Activated CD4-positive, alpha-beta T cell treated with anti-CD3 and anti-CD28 coated beads, Interleukin-2, amount 50 U/mL, for 1 hour (primary cell): Measurements from ENCODE around the gene CBFA2T3.
"Not testable (repeated sequence)": the region's sequence is repeated elsewhere in the genome, so short reads cannot be mapped to it uniquely, and the experiment has no call there.

Experiments
- DNase-seq: peaks from one replicate; pipeline ENCODE4 v3.0.0-alpha.2; 2020

CBFA2T3 gene

GRCh38 chr16:89011909-89012621 is 35.1 kb upstream of the CBFA2T3 start:
- DNase-seq: no peak

GRCh38 chr16:89010210-89010925 is 33.4 kb upstream of the CBFA2T3 start:
- DNase-seq: no peak

- peak; percentile 33 for DNase-seq
Measured at GRCh38 chr16:89009343-89010209, 32.6 kb upstream of the CBFA2T3 start.

GRCh38 chr16:89008796-89009195 is 31.8 kb upstream of the CBFA2T3 start:
- DNase-seq: not testable (repeated sequence)

GRCh38 chr16:89007371-89008249 is 30.6 kb upstream of the CBFA2T3 start:
- DNase-seq: no peak

GRCh38 chr16:89006036-89006752 is 29.2 kb upstream of the CBFA2T3 start:
- no peak for DNase-seq

GRCh38 chr16:89005201-89006035 is 28.4 kb upstream of the CBFA2T3 start:
- no peak for DNase-seq

GRCh38 chr16:89004209-89004831 is 27.3 kb upstream of the CBFA2T3 start:
- DNase-seq: no peak

GRCh38 chr16:89003831-89004208 is 26.8 kb upstream of the CBFA2T3 start:
- DNase-seq: no peak

- no peak for DNase-seq
Measured at GRCh38 chr16:89002851-89003830, 26.1 kb upstream of the CBFA2T3 start.

GRCh38 chr16:89002081-89002480 is 25.1 kb upstream of the CBFA2T3 start:
- not testable (repeated sequence) for DNase-seq

GRCh38 chr16:89001117-89002027 is 24.4 kb upstream of the CBFA2T3 start:
- DNase-seq: no peak

GRCh38 chr16:89000207-89000959 is 23.4 kb upstream of the CBFA2T3 start:
- no peak for DNase-seq

GRCh38 chr16:88999457-89000206 is 22.6 kb upstream of the CBFA2T3 start:
- DNase-seq: peak; percentile 6

- no peak for DNase-seq
Measured at GRCh38 chr16:88995746-88996535, 18.9 kb upstream of the CBFA2T3 start.

- DNase-seq: no peak
Measured at GRCh38 chr16:88995194-88995593, 18.2 kb upstream of the CBFA2T3 start.
